GM23248 (cell line): Measurements from ENCODE around the gene LSP1. TPM values are rescaled to one million over a fixed set of nuclear protein-coding genes. Genes with fewer than 3 reads are reported as not detected.

Experiments used
- DNase-seq: peaks from one replicate; pipeline ENCODE4 v3.0.0-alpha.2; 2015
- H2AFZ ChIP-seq: fragments of 200-600 bp; sonication (generic); 2 replicates; pipeline ENCODE4 v1.6.1; 2016; ENCODE audit warnings: antibody characterized with exemption
- H3F3A ChIP-seq: fragments of 200-600 bp; sonication (generic); 2 replicates; pipeline ENCODE4 v1.6.1; 2016; ENCODE audit warnings: mild to moderate bottlenecking, antibody characterized with exemption, mixed run types; ENCODE audit not compliant: insufficient read depth
- H3K27ac ChIP-seq: fragments of 200-600 bp; sonication (generic); 2 replicates; pipeline ENCODE4 v1.5.1; 2016; ENCODE audit warnings: mild to moderate bottlenecking
- H3K27me3 ChIP-seq: fragments of 200-600 bp; sonication (generic); replicated peaks from 2 replicates; pipeline ENCODE4 v1.6.1; 2016; ENCODE audit warnings: mild to moderate bottlenecking; ENCODE audit not compliant: insufficient read depth
- H3K36me3 ChIP-seq: fragments of 200-600 bp; sonication (generic); 2 replicates; pipeline ENCODE4 v1.6.1; 2016; ENCODE audit warnings: low read depth, mild to moderate bottlenecking
- H3K4me1 ChIP-seq: fragments of 200-600 bp; sonication (generic); 2 replicates; pipeline ENCODE4 v1.6.1; 2016; ENCODE audit warnings: mild to moderate bottlenecking; ENCODE audit not compliant: insufficient read depth
- H3K4me2 ChIP-seq: fragments of 200-600 bp; sonication (generic); one replicate; pipeline ENCODE4 v1.6.1; 2016; ENCODE audit warnings: mild to moderate bottlenecking; ENCODE audit not compliant: unreplicated experiment
- H3K4me3 ChIP-seq: fragments of 200-600 bp; sonication (generic); 2 replicates; pipeline ENCODE4 v1.5.1; 2016; ENCODE audit warnings: mild to moderate bottlenecking
- H3K79me2 ChIP-seq: fragments of 200-600 bp; sonication (generic); 2 replicates; pipeline ENCODE4 v1.6.1; 2016; ENCODE audit warnings: mild to moderate bottlenecking; ENCODE audit not compliant: insufficient read depth
- H3K9ac ChIP-seq: fragments of 200-600 bp; sonication (generic); 2 replicates; pipeline ENCODE4 v1.6.1; 2016; ENCODE audit warnings: mild to moderate bottlenecking
- H3K9me2 ChIP-seq: fragments of 200-600 bp; sonication (generic); 2 replicates; pipeline ENCODE4 v1.6.1; 2016; ENCODE audit warnings: mixed run types, mild to moderate bottlenecking, moderate library complexity; ENCODE audit not compliant: insufficient read depth
- H3K9me3 ChIP-seq: fragments of 200-600 bp; sonication (generic); one replicate; pipeline ENCODE4 v1.6.1; 2017; ENCODE audit warnings: low read depth
- H4K20me1 ChIP-seq: fragments of 200-600 bp; sonication (generic); 2 replicates; pipeline ENCODE4 v1.6.0; 2016; ENCODE audit not compliant: insufficient read depth
- EZH2 ChIP-seq: fragments of 200-600 bp; sonication (generic); IDR thresholded peaks from 2 replicates; pipeline ENCODE4 v1.6.1; 2018; ENCODE audit warnings: antibody characterized with exemption, mild to moderate bottlenecking; ENCODE audit not compliant: insufficient read depth, poor library complexity, severe bottlenecking
- EZH2phosphoT487 ChIP-seq: fragments of 200-600 bp; sonication (generic); IDR thresholded peaks from 2 replicates; pipeline ENCODE4 v1.6.1; 2018; ENCODE audit warnings: antibody characterized with exemption, moderate library complexity, mild to moderate bottlenecking, low read depth; ENCODE audit not compliant: insufficient read depth
- WGBS, 2 experiments: methylation state at CpG; one replicate each; pipeline ENCODE4 v1.1.6; 2015 to 2017; ENCODE audit warnings: low lambda C conversion rate in 2 of 2, low coverage in 1 of 2; ENCODE audit errors: missing lambda C conversion rate in 2 of 2; 5-methylcytosine and 5-hydroxymethylcytosine counted together
- in situ Hi-C: fragments of 300-500 bp; cut with MboI; formaldehyde crosslinking; loops from 2 replicates; pipeline ENCODE4 v1.15.0; 2020
- polyA plus RNA-seq: library from polyadenylated mRNA; unstranded; fragments of >200 nt; fragmentation: Nextera tagmentation; extraction: Ambion mirVana; gene quantifications from 2 replicates; pipeline ENCODE4 v1.2.1, GENCODE V29; 2016
- total RNA-seq: library from RNA; depleted of rRNA; stranded (reverse); fragments of >200 nt; shearing (Covaris generic); gene quantifications from 2 replicates; pipeline ENCODE4 v1.2.3, GENCODE V29; 2014

The LSP1 gene
- total and polyA plus RNA-seq, 2 experiments from 2014 or later: 0.36 TPM; not detected in 1

DNA sequence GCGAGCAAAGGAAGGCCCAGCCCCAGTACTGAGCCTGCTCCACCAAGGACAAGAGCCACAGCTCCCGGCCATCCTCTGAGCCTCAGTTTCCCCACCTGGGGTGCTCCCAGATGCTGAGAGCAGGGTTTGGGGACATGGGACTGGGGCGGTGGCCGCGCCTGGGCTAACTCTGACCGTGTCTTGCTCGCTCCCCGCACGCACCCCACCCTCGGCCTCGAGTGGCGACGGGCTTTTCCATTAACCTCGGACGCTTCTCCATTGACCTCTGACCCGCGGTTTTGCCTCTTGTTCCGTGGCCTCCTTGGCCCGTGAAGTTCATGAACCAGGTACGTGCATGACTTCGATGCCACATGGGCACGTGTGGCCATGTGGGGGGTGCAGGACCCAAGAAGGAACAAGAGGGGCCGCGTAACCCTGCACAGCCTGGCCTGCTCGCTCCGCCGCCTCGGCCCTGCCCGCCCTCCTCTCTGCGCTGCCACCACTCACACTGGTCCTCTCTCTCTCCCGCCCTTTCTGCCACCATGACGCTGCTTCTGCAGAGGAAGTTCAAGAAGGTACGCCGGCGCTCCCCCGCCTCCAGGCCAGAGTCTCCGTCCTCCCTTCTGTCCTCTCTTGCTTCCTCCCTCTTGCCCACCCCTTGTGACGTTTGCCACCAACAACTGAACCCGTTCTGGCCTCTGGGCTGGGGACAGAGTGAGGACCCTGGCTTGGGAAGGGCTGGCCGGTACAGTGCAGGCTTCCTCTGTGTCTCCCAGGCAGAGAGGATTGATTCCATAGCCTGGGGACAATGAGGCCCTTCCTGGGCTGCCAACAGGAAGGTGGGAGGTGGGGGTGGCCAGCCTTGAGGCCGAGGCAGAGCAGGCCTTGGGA, 73.5 kb downstream of the LSP1 start:
- 0 out of 2 replicates have a peak, but pooled peaks cover 4% of the 10 kb centered on the region for H3K27me3 ChIP-seq
- H3F3A ChIP-seq: no peaks in the 10 kb centered on the region
- H3K9me3 ChIP-seq: no peaks in the 10 kb centered on the region
- WGBS, 2 experiments: 75 to 82% methylated on average over 40 to 41 of the region's 41 CpGs
- H3K4me1 ChIP-seq: no peaks in the 10 kb centered on the region
- H3K9ac ChIP-seq: no peak overlapping the region
- H3K79me2 ChIP-seq: no peaks in the 10 kb centered on the region
- H3K9me2 ChIP-seq: no peaks in the 10 kb centered on the region
- no peaks in the 10 kb centered on the region for H3K36me3 ChIP-seq
- H2AFZ ChIP-seq: no peak overlapping the region
- in situ Hi-C loops: no loop called here
- H3K27ac ChIP-seq: no peak overlapping the region
- no peaks in the 10 kb centered on the region for H4K20me1 ChIP-seq
- DNase-seq: no peak
- no peak overlapping the region for H3K4me2 ChIP-seq
- TF ChIP-seq EZH2phosphoT487: no peak
- no peak for TF ChIP-seq EZH2
- H3K4me3 ChIP-seq: no peak overlapping the region

DNA sequence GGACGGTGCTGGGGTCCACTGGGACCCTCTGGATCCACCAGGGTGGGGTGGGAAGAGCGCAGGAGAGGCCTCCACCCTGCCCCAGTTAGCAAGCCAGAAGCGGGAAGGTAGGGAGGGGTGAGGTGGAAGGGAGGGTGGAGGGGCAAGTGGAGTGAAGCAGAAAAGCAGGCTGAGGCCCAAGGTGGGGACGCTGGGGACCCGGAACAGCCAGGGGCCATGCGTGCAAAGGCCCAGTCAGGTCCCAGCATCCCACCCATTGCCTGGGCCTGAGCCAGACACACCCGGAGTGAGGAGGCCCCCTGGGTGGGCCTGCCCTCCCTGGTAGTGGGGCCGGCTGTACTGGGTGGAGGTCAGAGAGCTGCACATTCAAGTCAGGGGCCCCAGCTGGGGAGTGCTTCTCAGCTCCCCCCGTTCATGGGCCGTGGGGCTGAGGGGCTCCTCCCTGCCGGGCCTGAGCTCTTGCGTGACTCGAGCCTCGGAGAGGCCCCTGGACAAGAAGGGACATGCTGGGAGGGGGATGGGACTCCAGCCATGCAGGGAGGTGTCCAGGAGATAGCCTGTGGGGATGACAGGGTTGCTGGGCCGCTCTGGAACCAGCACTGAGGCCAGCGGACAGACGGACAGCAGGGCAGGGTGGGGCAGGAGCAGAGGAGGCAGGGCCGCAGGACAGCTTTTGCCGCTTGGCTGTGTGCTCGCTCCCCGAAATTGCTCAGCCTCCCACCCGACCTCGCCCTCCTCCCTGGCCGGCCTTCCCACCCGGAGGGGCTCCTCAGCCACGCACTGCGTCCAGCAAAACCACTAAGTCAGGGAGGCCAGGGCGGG, 74.4 kb downstream of the LSP1 start:
- H3K9me2 ChIP-seq: no peaks in the 10 kb centered on the region
- no peak for DNase-seq
- no peak overlapping the region for H3K4me3 ChIP-seq
- H3K9ac ChIP-seq: no peak overlapping the region
- H2AFZ ChIP-seq: no peak overlapping the region
- H3K27me3 ChIP-seq: 0 out of 2 replicates have a peak, but pooled peaks cover 4% of the 10 kb centered on the region
- H3K4me2 ChIP-seq: no peak overlapping the region
- H3K4me1 ChIP-seq: no peaks in the 10 kb centered on the region
- no peak overlapping the region for H3K27ac ChIP-seq
- WGBS, 2 experiments: 58 to 63% methylated on average over 18 to 28 of the region's 28 CpGs
- no peaks in the 10 kb centered on the region for H4K20me1 ChIP-seq
- H3K79me2 ChIP-seq: no peaks in the 10 kb centered on the region
- TF ChIP-seq EZH2 (no peak), EZH2phosphoT487 (no peak)
- H3K9me3 ChIP-seq: no peaks in the 10 kb centered on the region
- H3K36me3 ChIP-seq: no peaks in the 10 kb centered on the region
- H3F3A ChIP-seq: no peaks in the 10 kb centered on the region
- in situ Hi-C loops: no loop called here

DNA sequence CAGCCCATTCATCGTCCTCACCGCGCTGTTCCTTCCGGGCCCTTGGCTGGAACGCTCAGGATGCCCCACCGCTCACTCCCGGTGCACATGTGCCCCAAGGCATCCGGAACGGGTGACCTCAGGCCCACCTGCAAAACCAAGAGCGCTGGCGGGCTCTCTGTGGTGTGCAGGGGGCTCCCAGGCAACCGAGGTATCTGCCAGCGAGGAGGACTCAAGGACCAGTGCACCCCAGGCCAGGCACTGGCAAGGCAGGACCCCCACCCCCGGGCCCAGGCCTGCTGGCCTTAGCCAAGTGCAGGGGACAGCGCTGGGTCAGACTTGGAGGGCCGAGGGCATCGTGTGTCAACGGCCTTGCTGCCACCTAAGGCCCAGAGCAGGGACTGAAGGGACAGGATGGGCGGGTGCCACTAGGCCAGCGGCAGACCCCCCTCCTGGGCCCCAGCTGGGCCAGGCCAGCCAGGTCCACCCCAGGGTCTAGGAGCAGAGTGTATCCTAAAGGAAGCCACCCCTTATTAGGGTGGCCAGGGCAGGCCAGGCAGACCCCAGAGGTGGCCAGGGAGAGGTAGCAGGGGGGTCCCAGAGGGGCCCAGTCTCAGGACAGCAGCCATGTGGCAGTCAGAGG, 75.1 kb downstream of the LSP1 start:
- DNase-seq: no peak
- Histone ChIP-seq H3K27ac (no peak overlapping the region), H2AFZ (no peak overlapping the region), H3F3A (no peaks in the 10 kb centered on the region), H3K9me3 (no peaks in the 10 kb centered on the region), H3K9ac (no peak overlapping the region), H3K36me3 (no peaks in the 10 kb centered on the region), H3K4me3 (no peak overlapping the region), H3K79me2 (no peaks in the 10 kb centered on the region), H3K9me2 (no peaks in the 10 kb centered on the region), H3K4me1 (no peaks in the 10 kb centered on the region), H3K4me2 (no peak overlapping the region), H3K27me3 (0 out of 2 replicates have a peak, but pooled peaks cover 4% of the 10 kb centered on the region), H4K20me1 (no peaks in the 10 kb centered on the region)
- TF ChIP-seq EZH2 (no peak), EZH2phosphoT487 (no peak)
- in situ Hi-C loops: no loop called here
- 70 to 75% methylated on average over 15 to 18 of the region's 20 CpGs for WGBS, 2 experiments

- H2AFZ ChIP-seq: no peak overlapping the region
- no peak for DNase-seq
- H3K9ac ChIP-seq: no peak overlapping the region
- H3F3A ChIP-seq: no peaks in the 10 kb centered on the region
- 0 out of 2 replicates have a peak, but pooled peaks cover 4% of the 10 kb centered on the region for H3K27me3 ChIP-seq
- no peak overlapping the region for H3K4me2 ChIP-seq
- H3K4me3 ChIP-seq: no peak overlapping the region
- WGBS, 2 experiments: 80 to 81% methylated on average over 13 of the region's 13 CpGs
- TF ChIP-seq EZH2 (no peak), EZH2phosphoT487 (no peak)
- no peaks in the 10 kb centered on the region for H3K36me3 ChIP-seq
- H3K79me2 ChIP-seq: no peaks in the 10 kb centered on the region
- H3K9me2 ChIP-seq: no peaks in the 10 kb centered on the region
- H4K20me1 ChIP-seq: no peaks in the 10 kb centered on the region
- no peak overlapping the region for H3K27ac ChIP-seq
- H3K4me1 ChIP-seq: no peaks in the 10 kb centered on the region
- in situ Hi-C loops: no loop called here
- H3K9me3 ChIP-seq: no peaks in the 10 kb centered on the region
These were observed 75.6 kb downstream of the LSP1 start for GRCh38 chr11:1928470-1928890.
